HepG2 (cell line): ENCODE data around the gene CCDC34. TPM values are rescaled to one million over a fixed set of nuclear protein-coding genes. Genes with fewer than 3 reads are reported as not detected.
A peak's percentile ranks its signal among the peaks of the same experiment; 100 is the strongest.

ENCODE experiments used
- ASH2L ChIP-seq: fragments of 300-600, 200-600 bp; sonication (generic); IDR thresholded peaks from 2 replicates; pipeline ENCODE4 v1.7.0; 2017; ENCODE audit warnings: low read depth, mild to moderate bottlenecking, moderate library complexity, mixed read lengths, low read length; ENCODE audit not compliant: insufficient read length
- ATAD3A ChIP-seq: sonication (generic); formaldehyde crosslinking; IDR thresholded peaks from 2 replicates; pipeline ENCODE4 v1.4.0; 2020; ENCODE audit warnings: missing genetic modification reagents
- BCLAF1 ChIP-seq: fragments of 450-650 bp; IDR thresholded peaks from 2 replicates; pipeline ENCODE4 v1.6.1; 2017; ENCODE audit warnings: mild to moderate bottlenecking
- ELK4 ChIP-seq: sonication (generic); formaldehyde crosslinking; IDR thresholded peaks from 2 replicates; pipeline ENCODE4 v1.9.0; 2021; ENCODE audit warnings: missing genetic modification reagents, borderline replicate concordance
- ETV5 ChIP-seq: IDR thresholded peaks from 2 replicates; pipeline ENCODE4 v1.6.1; 2018; ENCODE audit warnings: missing biosample characterization, missing genetic modification reagents, inconsistent platforms, borderline replicate concordance
- IRF9 ChIP-seq: sonication (generic); formaldehyde crosslinking; IDR thresholded peaks from 2 replicates; pipeline ENCODE4 v1.8.0; 2022; ENCODE audit warnings: missing genetic modification reagents, mild to moderate bottlenecking, borderline replicate concordance
- KDM5A ChIP-seq: fragments of 200-600 bp; sonication (generic); IDR thresholded peaks from 2 replicates; pipeline ENCODE4 v1.7.0; 2018; ENCODE audit warnings: antibody characterized with exemption, mild to moderate bottlenecking, low read length, borderline replicate concordance
- NFATC3 ChIP-seq: sonication (generic); formaldehyde crosslinking; IDR thresholded peaks from 2 replicates; pipeline ENCODE4 v1.5.1; 2020; ENCODE audit warnings: mild to moderate bottlenecking, missing genetic modification reagents
- ONECUT2 ChIP-seq: sonication (generic); formaldehyde crosslinking; IDR thresholded peaks from 2 replicates; pipeline ENCODE4 v1.4.0; 2020; ENCODE audit warnings: missing genetic modification reagents
- REST ChIP-seq, 2 experiments: IDR thresholded peaks; 2 replicates each; pipeline ENCODE4 v1.6.1; 2011 to 2012; ENCODE audit warnings: low read length in 2 of 2, borderline replicate concordance in 1 of 2, low read depth in 1 of 2, mild to moderate bottlenecking in 1 of 2, moderate library complexity in 1 of 2
- TCF7L2 ChIP-seq: IDR thresholded peaks from 2 replicates; pipeline ENCODE4 v1.6.1; 2011; ENCODE audit warnings: mild to moderate bottlenecking, low read depth, low read length, moderate library complexity
- THRA ChIP-seq: sonication (generic); formaldehyde crosslinking; IDR thresholded peaks from 2 replicates; pipeline ENCODE4 v1.4.0; 2020; ENCODE audit warnings: missing genetic modification reagents, borderline replicate concordance
- ZNF598 ChIP-seq: sonication (generic); formaldehyde crosslinking; IDR thresholded peaks from 2 replicates; pipeline ENCODE4 v1.5.1; 2020; ENCODE audit warnings: mild to moderate bottlenecking, missing genetic modification reagents, borderline replicate concordance
- ZNF737 ChIP-seq: sonication (generic); formaldehyde crosslinking; IDR thresholded peaks from 2 replicates; pipeline ENCODE4 v1.5.0; 2020; ENCODE audit warnings: missing genetic modification reagents, mild to moderate bottlenecking, borderline replicate concordance
- ZNF775 ChIP-seq: sonication (generic); formaldehyde crosslinking; IDR thresholded peaks from 2 replicates; pipeline ENCODE4 v1.4.0; 2020; ENCODE audit warnings: missing genetic modification reagents, mild to moderate bottlenecking, moderate library complexity, borderline replicate concordance
- polyA plus RNA-seq, 8 experiments: library from polyadenylated mRNA; depleted of rRNA in 3 of 8; stranded (reverse) in 7 of 8; unstranded in 1 of 8; fragments of >200 nt; fragmentation: Illumina TruSeq in 4 of 8; extraction: Trizol in 4 of 8; gene quantifications; 2 replicates each; pipeline versions ENCODE4 v1.2.1 to v1.2.3, GENCODE V29; 2011 to 2016; ENCODE audit warnings: low read depth in 4 of 8, missing spikeins in 1 of 8, mixed read lengths in 1 of 8; ENCODE audit not compliant: insufficient read depth in 1 of 8
- total RNA-seq, 5 experiments: library from RNA; depleted of rRNA; stranded (reverse); fragments of >200 nt; fragmentation: Illumina TruSeq; extraction: Trizol; gene quantifications; 2 replicates each; pipeline ENCODE4 v1.2.3, GENCODE V29; 2016; ENCODE audit warnings: low read depth in 1 of 5

The CCDC34 gene
- total and polyA plus RNA-seq, 2 of the 13 experiments (the other 11 are each of a cell fraction or from before 2014, with no cell fraction given), result 7.6 to 34.3 TPM

GRCh38 chr11:27395556-27396258, 32.7 kb upstream of the CCDC34 start (continued):
- TF ChIP-seq REST (IDR thresholded peaks at IDR 0.05; ENCODE audit: borderline replicate concordance in 1 of 2, low read depth in 1 of 2, low read length in 2 of 2), result no peak
- no peak for TF ChIP-seq ZNF775 (CRISPR knock-in tag)
- TF ChIP-seq ZNF737 (CRISPR knock-in tag), result no peak
- TF ChIP-seq BCLAF1, result no peak
- TF ChIP-seq NFATC3 (CRISPR knock-in tag), result no peak
- TF ChIP-seq ONECUT2 (CRISPR knock-in tag), result no peak
- TF ChIP-seq IRF9 (CRISPR knock-in tag), result no peak
- peak; percentile 19; the same call in 1 of the 2 replicates for TF ChIP-seq ETV5 (CRISPR knock-in tag)
- TF ChIP-seq THRA (CRISPR knock-in tag), result peak; percentile 35; the same call in 1 of the 2 replicates
- no peak for TF ChIP-seq ELK4 (CRISPR knock-in tag)
- no peak for TF ChIP-seq ZNF598 (CRISPR knock-in tag)
- no peak for TF ChIP-seq TCF7L2
- TF ChIP-seq ASH2L, result peak; percentile 81
- no peak for TF ChIP-seq ATAD3A
- TF ChIP-seq KDM5A, result no peak
